CD14-positive monocyte (primary cell): ENCODE measurements around the gene POLG. TPM values are rescaled to one million over a fixed set of nuclear protein-coding genes. Genes with fewer than 3 reads are reported as not detected.

Source experiments
- DNase-seq, 3 donors: peaks; one replicate each; pipeline ENCODE4 v3.0.0-alpha.2; 2011 to 2022
- H2AFZ ChIP-seq: 2 replicates; pipeline ENCODE4 v1.6.0; 2012; ENCODE audit warnings: mild to moderate bottlenecking, low read depth, low read length, inconsistent platforms; ENCODE audit not compliant: insufficient read depth, poor library complexity, severe bottlenecking
- H3K27ac ChIP-seq, 2 donors: 1 replicate in 1 of 2; 2 replicates in 1 of 2; pipeline ENCODE4 v1.5.1; 2012 to 2013; ENCODE audit warnings: low read length in 2 of 2, control low read depth in 1 of 2, inconsistent platforms in 1 of 2, low read depth in 1 of 2, mild to moderate bottlenecking in 1 of 2
- H3K27me3 ChIP-seq, 2 donors: one replicate each; pipeline versions ENCODE4 v1.6.0 to v1.6.1; 2011 to 2013; ENCODE audit warnings: low read length in 2 of 2; ENCODE audit not compliant: control insufficient read depth in 2 of 2, insufficient read depth in 2 of 2
- H3K36me3 ChIP-seq, 2 donors: replicated peaks in 1 of 2; 1 replicate in 1 of 2; 2 replicates in 1 of 2; pipeline versions ENCODE4 v1.5.1 to v1.6.1; 2012 to 2013; ENCODE audit warnings: low read length in 2 of 2, control low read depth in 1 of 2, inconsistent platforms in 1 of 2, mild to moderate bottlenecking in 1 of 2; ENCODE audit not compliant: insufficient read depth in 2 of 2, control insufficient read depth in 1 of 2
- H3K4me1 ChIP-seq, 2 donors: 1 replicate in 1 of 2; 2 replicates in 1 of 2; pipeline versions ENCODE4 v1.5.1 to v1.6.1; 2012 to 2013; ENCODE audit warnings: low read length in 2 of 2, control low read depth in 1 of 2, inconsistent platforms in 1 of 2, mild to moderate bottlenecking in 1 of 2, moderate library complexity in 1 of 2; ENCODE audit not compliant: insufficient read depth in 2 of 2, control insufficient read depth in 1 of 2
- H3K4me2 ChIP-seq: replicated peaks from 2 replicates; pipeline ENCODE3; 2012; ENCODE audit warnings: low read length, moderate library complexity, mild to moderate bottlenecking; ENCODE audit not compliant: poor library complexity, severe bottlenecking; ENCODE audit errors: extremely low read depth
- H3K4me3 ChIP-seq, 3 experiments: fragments of 200-600 bp in 1 of 3; sonication (generic) in 1 of 3; replicated peaks in 1 of 3; 1 replicate in 2 of 3; 2 replicates in 1 of 3; pipeline ENCODE4 v1.5.1; 2011 to 2013; ENCODE audit warnings: low read length in 3 of 3, mild to moderate bottlenecking in 3 of 3, control low read depth in 2 of 3, low read depth in 2 of 3, inconsistent platforms in 1 of 3, moderate library complexity in 1 of 3
- H3K79me2 ChIP-seq: 2 replicates; pipeline ENCODE4 v1.6.0; 2012; ENCODE audit warnings: mild to moderate bottlenecking, control low read depth, inconsistent platforms, low read length, moderate library complexity; ENCODE audit not compliant: insufficient read depth
- H3K9ac ChIP-seq: 2 replicates; pipeline ENCODE4 v1.6.0; 2017; ENCODE audit warnings: low read length, mild to moderate bottlenecking; ENCODE audit not compliant: insufficient read depth, poor library complexity, severe bottlenecking
- H3K9me3 ChIP-seq, 2 donors: replicated peaks in 1 of 2; 1 replicate in 1 of 2; 2 replicates in 1 of 2; pipeline versions ENCODE4 v1.5.1 to v1.6.1; 2012 to 2013; ENCODE audit warnings: low read length in 2 of 2, control low read depth in 1 of 2; ENCODE audit not compliant: control insufficient read depth in 1 of 2, insufficient read depth in 1 of 2
- H4K20me1 ChIP-seq: 2 replicates; pipeline ENCODE4 v1.6.0; 2012; ENCODE audit warnings: mild to moderate bottlenecking, low read length, control low read depth, moderate library complexity; ENCODE audit not compliant: insufficient read depth
- H3K27ac Mint-ChIP-seq, 7 donors: one replicate each; pipeline ENCODE4 v1.8.0; 2020; ENCODE audit warnings: mild to moderate bottlenecking in 7 of 7, mixed read lengths in 7 of 7, moderate library complexity in 6 of 7, inconsistent platforms in 2 of 7
- H3K27me3 Mint-ChIP-seq, 3 donors: one replicate each; pipeline ENCODE4 v1.8.0; 2021 to 2022; ENCODE audit warnings: low read depth in 3 of 3, mild to moderate bottlenecking in 3 of 3, mixed read lengths in 3 of 3, moderate library complexity in 3 of 3, inconsistent platforms in 1 of 3
- H3K36me3 Mint-ChIP-seq, 2 donors: one replicate each; pipeline ENCODE4 v1.8.0; 2020; ENCODE audit warnings: mixed read lengths in 2 of 2, inconsistent platforms in 1 of 2, mild to moderate bottlenecking in 1 of 2
- H3K4me1 Mint-ChIP-seq: one replicate; pipeline ENCODE4 v1.8.0; 2020; ENCODE audit warnings: mild to moderate bottlenecking, mixed read lengths
- H3K4me3 Mint-ChIP-seq, 2 donors: one replicate each; pipeline ENCODE4 v1.8.0; 2020; ENCODE audit warnings: mild to moderate bottlenecking in 2 of 2, mixed read lengths in 2 of 2, moderate library complexity in 1 of 2
- H3K9me3 Mint-ChIP-seq, 7 donors: one replicate each; pipeline ENCODE4 v1.8.0; 2020 to 2022; ENCODE audit warnings: mixed read lengths in 7 of 7, mild to moderate bottlenecking in 6 of 7, moderate library complexity in 6 of 7, inconsistent platforms in 2 of 7
- WGBS: methylation state at CpG from one replicate; pipeline ENCODE4 v1.1.5; 2013; ENCODE audit warnings: missing lambda C conversion rate; ENCODE audit not compliant: insufficient coverage; 5-methylcytosine and 5-hydroxymethylcytosine counted together
- intact Hi-C, 2 donors: fragments of 100-400 bp; cut with micrococcal nuclease; formaldehyde crosslinking; loops; one replicate each; pipeline versions ENCODE4 v1.15.0 to v1.15.1; 2023
- polyA plus RNA-seq, 3 donors: library from polyadenylated mRNA; depleted of rRNA in 1 of 3; unstranded in 2 of 3; stranded (reverse) in 1 of 3; fragments of 300-500 nt in 2 of 3; fragments of >200 nt in 1 of 3; fragmentation: Illumina TruSeq in 2 of 3; gene quantifications; 1 replicate in 2 of 3; 2 replicates in 1 of 3; pipeline ENCODE4 v1.2.3, GENCODE V29; 2012 to 2021
- TF ChIP-seq, protein P1 (sequence below): fragments of 200-600 bp; IDR thresholded peaks from one replicate; pipeline ENCODE4 v1.8.0; 2022; ENCODE audit warnings: antibody characterized with exemption, mild to moderate bottlenecking

POLG gene
- polyA plus RNA-seq, 3 donors, result 19.2 to 66.7 (median 21.6) TPM

- no peak overlapping the region for H3K27ac Mint-ChIP-seq
- TF ChIP-seq, protein P1, sequence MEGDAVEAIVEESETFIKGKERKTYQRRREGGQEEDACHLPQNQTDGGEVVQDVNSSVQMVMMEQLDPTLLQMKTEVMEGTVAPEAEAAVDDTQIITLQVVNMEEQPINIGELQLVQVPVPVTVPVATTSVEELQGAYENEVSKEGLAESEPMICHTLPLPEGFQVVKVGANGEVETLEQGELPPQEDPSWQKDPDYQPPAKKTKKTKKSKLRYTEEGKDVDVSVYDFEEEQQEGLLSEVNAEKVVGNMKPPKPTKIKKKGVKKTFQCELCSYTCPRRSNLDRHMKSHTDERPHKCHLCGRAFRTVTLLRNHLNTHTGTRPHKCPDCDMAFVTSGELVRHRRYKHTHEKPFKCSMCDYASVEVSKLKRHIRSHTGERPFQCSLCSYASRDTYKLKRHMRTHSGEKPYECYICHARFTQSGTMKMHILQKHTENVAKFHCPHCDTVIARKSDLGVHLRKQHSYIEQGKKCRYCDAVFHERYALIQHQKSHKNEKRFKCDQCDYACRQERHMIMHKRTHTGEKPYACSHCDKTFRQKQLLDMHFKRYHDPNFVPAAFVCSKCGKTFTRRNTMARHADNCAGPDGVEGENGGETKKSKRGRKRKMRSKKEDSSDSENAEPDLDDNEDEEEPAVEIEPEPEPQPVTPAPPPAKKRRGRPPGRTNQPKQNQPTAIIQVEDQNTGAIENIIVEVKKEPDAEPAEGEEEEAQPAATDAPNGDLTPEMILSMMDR, result no peak
- intact Hi-C loops, result no loop called here
Measured at GRCh38 chr15:89370120-89370977, 35.7 kb upstream of the POLG start.

GRCh38 chr15:89369341-89369947 lies 34.8 kb upstream of the POLG start:
- Histone ChIP-seq H2AFZ (no peak overlapping the region), H3K9me3 (peaks cover 5 to 62% of the 10 kb centered on the region in 2 donors), H3K36me3 (no peaks in the 10 kb centered on the region), H3K27ac (no peak overlapping the region), H4K20me1 (no peaks in the 10 kb centered on the region), H3K9ac (no peak overlapping the region), H3K4me1 (peaks cover 32 to 44% of the 10 kb centered on the region in 2 donors), H3K27me3 (peaks cover 92 to 98% of the 10 kb centered on the region in 2 donors), H3K79me2 (no peaks in the 10 kb centered on the region), H3K4me3 (no peak overlapping the region), H3K4me2 (no peak overlapping the region)
- no peak for DNase-seq
- H3K9me3 Mint-ChIP-seq, result peaks cover 3 to 36% (median 24%) of the 10 kb centered on the region in 7 donors
- peaks cover 11 to 17% of the 10 kb centered on the region in 2 donors for H3K36me3 Mint-ChIP-seq
- intact Hi-C loops, result no loop called here
- H3K4me1 Mint-ChIP-seq, result peaks cover 43% of the 10 kb centered on the region
- TF ChIP-seq, protein P1, result no peak
- no peak overlapping the region for H3K27ac Mint-ChIP-seq
- H3K27me3 Mint-ChIP-seq, result peaks cover 93 to 97% (median 96%) of the 10 kb centered on the region in 3 donors
- peak overlapping the region in 1 of 2 donors; percentile 93 for H3K4me3 Mint-ChIP-seq
- 25% methylated on average over 1 of the region's 3 CpGs for WGBS

More at GRCh38 chr15:89370120-89370977, 35.7 kb upstream of the POLG start:
- H2AFZ ChIP-seq, result no peak overlapping the region
- H3K27ac ChIP-seq, result no peak overlapping the region
- H3K79me2 ChIP-seq, result no peaks in the 10 kb centered on the region
- H3K9me3 ChIP-seq, result peaks cover 5 to 66% of the 10 kb centered on the region in 2 donors
- H3K9ac ChIP-seq, result no peak overlapping the region
- peaks cover 3 to 33% (median 23%) of the 10 kb centered on the region in 7 donors for H3K9me3 Mint-ChIP-seq
- no peaks in the 10 kb centered on the region for H4K20me1 ChIP-seq
- peaks cover 25 to 37% of the 10 kb centered on the region in 2 donors for H3K4me1 ChIP-seq
- DNase-seq, result no peak
- 9% methylated on average over 28 of the region's 33 CpGs for WGBS
- peaks cover 93 to 97% (median 96%) of the 10 kb centered on the region in 3 donors for H3K27me3 Mint-ChIP-seq
- no peaks in the 10 kb centered on the region for H3K36me3 ChIP-seq
- peaks cover 11 to 14% of the 10 kb centered on the region in 2 donors for H3K36me3 Mint-ChIP-seq
- no peak overlapping the region for H3K4me3 ChIP-seq
- H3K4me3 Mint-ChIP-seq, result peak overlapping the region; percentile 27 to 93
- H3K27me3 ChIP-seq, result peaks cover 95 to 98% of the 10 kb centered on the region in 2 donors
- H3K4me2 ChIP-seq, result no peak overlapping the region
- H3K4me1 Mint-ChIP-seq, result peaks cover 34% of the 10 kb centered on the region
